Fibroblast of mammary gland (primary cell): ENCODE data around the gene MED22.
"Not testable (repeated sequence)": the region's sequence is repeated elsewhere in the genome, so short reads cannot be mapped to it uniquely, and the experiment has no call there.

Experiments used
- DNase-seq: peaks from one replicate; pipeline ENCODE4 v3.0.0-alpha.2; 2010; ENCODE audit warnings: low read depth
- H3K4me3 ChIP-seq: 2 replicates; pipeline ENCODE4 v1.5.1; 2011; ENCODE audit warnings: low read depth, mild to moderate bottlenecking, low read length, moderate library complexity; ENCODE audit not compliant: control insufficient read depth
- CTCF ChIP-seq: conservative IDR thresholded peaks from 2 replicates; pipeline ENCODE4 v1.5.1; 2011; ENCODE audit warnings: low read depth, low read length, inconsistent platforms; ENCODE audit not compliant: control insufficient read depth, insufficient read depth

MED22 gene

GRCh38 chr9:133322701-133323100 lies 25.2 kb downstream of the MED22 start:
- no peak for TF ChIP-seq CTCF
- no peak for DNase-seq
- no peak overlapping the region for H3K4me3 ChIP-seq

GRCh38 chr9:133321411-133321935 lies 26.5 kb downstream of the MED22 start:
- H3K4me3 ChIP-seq, result no peak overlapping the region
- no peak for DNase-seq
- TF ChIP-seq CTCF, result no peak

- no peak for DNase-seq
- TF ChIP-seq CTCF, result no peak
- H3K4me3 ChIP-seq, result no peak overlapping the region
Measured at GRCh38 chr9:133320421-133320881, 27.5 kb downstream of the MED22 start.

- not testable (repeated sequence) for DNase-seq, H3K4me3 ChIP-seq
Measured at GRCh38 chr9:133317551-133317950, 30.4 kb downstream of the MED22 start.

- no peak overlapping the region for H3K4me3 ChIP-seq
- no peak for TF ChIP-seq CTCF
- DNase-seq, result no peak
Measured at GRCh38 chr9:133315997-133316396, 31.9 kb downstream of the MED22 start.

GRCh38 chr9:133309608-133310007 lies 38.3 kb downstream of the MED22 start:
- H3K4me3 ChIP-seq, result no peak overlapping the region
- no peak for TF ChIP-seq CTCF
- DNase-seq, result no peak

GRCh38 chr9:133307301-133307700 lies 40.6 kb downstream of the MED22 start:
- DNase-seq, result no peak
- TF ChIP-seq CTCF, result no peak
- no peak overlapping the region for H3K4me3 ChIP-seq
